ENCODE results near the gene PLD6. TPM values are rescaled to one million over a fixed set of nuclear protein-coding genes. Genes with fewer than 3 reads are reported as not detected.

Gene PLD6
- total and polyA plus RNA-seq, 10 of the 15 experiments (the other 5 are each of a cell fraction or from before 2014, with no cell fraction given), result 4.7 to 21.4 (median 12.0) TPM

GRCh38 chr17:17180141-17180603 lies 26.0 kb downstream of the PLD6 start:
- ChIA-PET RAD21 (ENCODE audit: unreplicated experiment) (no interaction called here), POLR2A (no interaction called here), SMC1A (ENCODE audit: uncharacterized antibody, unreplicated experiment) (interaction anchor here (0.9 to 1.0 kb wide), 2 partner anchors 10 to 24 kb away, joined by 3 to 6 read pairs; no protein-coding TSS in a partner anchor), CTCF (no interaction called here)
- Histone ChIP-seq H3K79me2 (ENCODE audit: control insufficient read depth, insufficient read depth, low read length) (no peaks in the 10 kb centered on the region), H3K4me2 (ENCODE audit: control insufficient read depth, insufficient read depth) (no peak overlapping the region), H2AFZ (ENCODE audit: control insufficient read depth, low read depth, low read length) (no peak overlapping the region), H3K36me3 (ENCODE audit: control insufficient read depth in 2 of 2, insufficient read depth in 2 of 2, low read length in 1 of 2) (peaks cover 20 to 27% of the 10 kb centered on the region in 2 experiments), H3K4me3 (no peak overlapping the region), H3K27ac (ENCODE audit: control insufficient read depth, insufficient read depth) (peak overlapping the region; percentile 35), H3K9me3 (replicated peaks; ENCODE audit: control insufficient read depth, insufficient read depth, low read length) (no peaks in the 10 kb centered on the region), H3K27me3 (replicated peaks in 1 of 2; ENCODE audit: control insufficient read depth in 2 of 2, insufficient read depth in 2 of 2, low read length in 1 of 2) (no peaks in the 10 kb centered on the region), H4K20me1 (ENCODE audit: control insufficient read depth, insufficient read depth) (no peaks in the 10 kb centered on the region), H3K9ac (ENCODE audit: control insufficient read depth, insufficient read depth, low read length) (no peak overlapping the region), H3K4me1 (ENCODE audit: control insufficient read depth, insufficient read depth, low read length) (peaks cover 34% of the 10 kb centered on the region)
- 85% methylated on average over 9 of the region's 9 CpGs for WGBS (ENCODE audit: insufficient coverage, insufficient replicate concordance, low lambda C conversion rate, missing lambda C conversion rate)
- intact Hi-C loops (cut with micrococcal nuclease; ENCODE audit: unreplicated experiment), result no loop called here
- no peak for DNase-seq (ENCODE audit: low read depth, low spot score)
- in situ Hi-C loops (cut with MboI), result no loop called here
- no peak for TF ChIP-seq NR2C2 (IDR thresholded peaks at IDR 0.05; ENCODE audit: borderline replicate concordance, control insufficient read depth, insufficient read length, low read depth)
- no peak for ATAC-seq
- no peak for FAIRE-seq
- BruUV-seq (replicated peaks), result no TSS peak

- Histone ChIP-seq H3K27ac (ENCODE audit: control insufficient read depth, insufficient read depth) (peak overlapping the region; percentile 35; the same call in 1 of the 2 replicates), H2AFZ (ENCODE audit: control insufficient read depth, low read depth, low read length) (no peak overlapping the region), H3K4me3 (0 out of 2 replicates have a peak overlapping the region, but pooled peaks have one; percentile 36), H3K27me3 (replicated peaks in 1 of 2; ENCODE audit: control insufficient read depth in 2 of 2, insufficient read depth in 2 of 2, low read length in 1 of 2) (no peaks in the 10 kb centered on the region), H3K79me2 (ENCODE audit: control insufficient read depth, insufficient read depth, low read length) (no peaks in the 10 kb centered on the region), H3K4me2 (ENCODE audit: control insufficient read depth, insufficient read depth) (peak overlapping the region; percentile 57), H3K9ac (ENCODE audit: control insufficient read depth, insufficient read depth, low read length) (no peak overlapping the region; the same call in 1 of the 2 replicates), H4K20me1 (ENCODE audit: control insufficient read depth, insufficient read depth) (no peaks in the 10 kb centered on the region), H3K9me3 (replicated peaks; ENCODE audit: control insufficient read depth, insufficient read depth, low read length) (no peaks in the 10 kb centered on the region), H3K36me3 (ENCODE audit: control insufficient read depth in 2 of 2, insufficient read depth in 2 of 2, low read length in 1 of 2) (peaks cover 25 to 27% of the 10 kb centered on the region in 2 experiments), H3K4me1 (ENCODE audit: control insufficient read depth, insufficient read depth, low read length) (peaks cover 34% of the 10 kb centered on the region)
- BruUV-seq (replicated peaks), result no TSS peak
- intact Hi-C loops (cut with micrococcal nuclease; ENCODE audit: unreplicated experiment) (loop anchor here (2.0 kb wide), 1 partner anchor 25 kb away; no protein-coding TSS in a partner anchor), in situ Hi-C loops (cut with MboI) (no loop called here)
- CTCF ChIA-PET, result no interaction called here
- POLR2A ChIA-PET, result interaction anchor here (0.6 kb wide), 1 partner anchor 555 kb away, joined by 5 read pairs; no protein-coding TSS in a partner anchor
- WGBS (ENCODE audit: insufficient coverage, insufficient replicate concordance, low lambda C conversion rate, missing lambda C conversion rate), result 11% methylated on average over 2 of the region's 2 CpGs
- RAD21 ChIA-PET (ENCODE audit: unreplicated experiment), result interaction anchor here (0.7 kb wide), 1 partner anchor 189 kb away, joined by 3 read pairs; no protein-coding TSS in a partner anchor
- peak; percentile 96 for FAIRE-seq
- peak; percentile 84 for ATAC-seq
- SMC1A ChIA-PET (ENCODE audit: uncharacterized antibody, unreplicated experiment), result interaction anchor here (0.7 to 1.0 kb wide), 4 partner anchors 11 to 54 kb away, joined by 3 to 6 read pairs (median 3); no protein-coding TSS in a partner anchor
- DNase-seq (ENCODE audit: low read depth, low spot score), result peak; percentile 30
- no peak for TF ChIP-seq STAT1 (conservative IDR thresholded peaks at IDR 0.05)
- TF ChIP-seq NBN (IDR thresholded peaks at IDR 0.05), result 0 out of 2 replicates have a peak, but pooled peaks have one; percentile 59
- no peak for TF ChIP-seq NFXL1 (IDR thresholded peaks at IDR 0.05; ENCODE audit: borderline replicate concordance)
- 0 out of 2 replicates have a peak, but pooled peaks have one; percentile 52 for TF ChIP-seq ZNF687 (IDR thresholded peaks at IDR 0.05)
- TF ChIP-seq NR2C1 (IDR thresholded peaks at IDR 0.05), result no peak
- peak; percentile 60; the same call in 1 of the 2 replicates for TF ChIP-seq RELB (IDR thresholded peaks at IDR 0.05; ENCODE audit: low read depth)
- TF ChIP-seq GABPA (IDR thresholded peaks at IDR 0.05; ENCODE audit: low read depth), result no peak
- TF ChIP-seq MYB (IDR thresholded peaks at IDR 0.05; ENCODE audit: borderline replicate concordance, low read depth, low read length), result no peak
- no peak for TF ChIP-seq SREBF1 (IDR thresholded peaks at IDR 0.05; ENCODE audit: low read length)
- 0 out of 2 replicates have a peak, but pooled peaks have one; percentile 25 for TF ChIP-seq ASH2L (IDR thresholded peaks at IDR 0.05; ENCODE audit: borderline replicate concordance, low read depth)
- peak; percentile 87 for TF ChIP-seq IRF4 (IDR thresholded peaks at IDR 0.05; ENCODE audit: low read depth, low read length)
These were observed 26.7 kb downstream of the PLD6 start for GRCh38 chr17:17179371-17179827.

All from GM12878 (cell line).